Endothelial cell of umbilical vein (primary cell): ENCODE data around the gene PAPOLA. TPM values are rescaled to one million over a fixed set of nuclear protein-coding genes. Genes with fewer than 3 reads are reported as not detected.

Experiments
- BruUV-seq: library from RNA; stranded (reverse); fragments of 400-500 nt; replicated peaks from 2 replicates; lab custom pipeline; 2021; lab: Mats Ljungman, UMichigan
- CTCF ChIA-PET: fragments of 300-600, 350-600 bp; sonication (Branson Sonifier 250); formaldehyde crosslinking; loops from one replicate; lab custom pipeline; 2021; ENCODE audit warnings: antibody characterized with exemption, inconsistent platforms; lab: Charles Lee
- POLR2A ChIA-PET: fragments of 300-600, 350-600 bp; sonication (Branson Sonifier 250); formaldehyde crosslinking; loops from one replicate; lab custom pipeline; 2021; ENCODE audit warnings: antibody characterized with exemption, inconsistent platforms; lab: Charles Lee
- DNase-seq: peaks from one replicate; pipeline ENCODE4 v3.0.0-alpha.2; 2011; ENCODE audit warnings: low read depth, low spot score
- FAIRE-seq: peaks from 2 replicates; lab custom pipeline; 2011; peaks lifted over from hg19 to GRCh38; lab: Jason Lieb, UNC
- H2AFZ ChIP-seq: 2 replicates; pipeline ENCODE4 v1.6.0; 2012; ENCODE audit warnings: low read depth, low read length, control low read depth, inconsistent platforms
- H3K27ac ChIP-seq: 2 replicates; pipeline ENCODE4 v1.5.1; 2011; ENCODE audit warnings: low read depth, mild to moderate bottlenecking, control low read depth, low read length, moderate library complexity; ENCODE audit not compliant: insufficient read depth
- H3K27me3 ChIP-seq, 2 experiments: 2 replicates each; pipeline versions ENCODE4 v1.6.0 to v1.6.1; 2011; ENCODE audit warnings: low read length in 2 of 2, mixed read lengths in 1 of 2; ENCODE audit not compliant: control insufficient read depth in 2 of 2, insufficient read depth in 2 of 2
- H3K36me3 ChIP-seq, 2 experiments: 2 replicates in 1 of 2; 3 replicates in 1 of 2; pipeline ENCODE4 v1.5.1; 2011; ENCODE audit warnings: low read length in 2 of 2, mild to moderate bottlenecking in 1 of 2, moderate library complexity in 1 of 2; ENCODE audit not compliant: control insufficient read depth in 2 of 2, insufficient read depth in 2 of 2; ENCODE audit errors: extremely low read depth in 1 of 2
- H3K4me1 ChIP-seq: 3 replicates; pipeline ENCODE4 v1.5.1; 2011; ENCODE audit warnings: mild to moderate bottlenecking, low read length; ENCODE audit not compliant: control insufficient read depth, insufficient read depth; ENCODE audit errors: extremely low read depth
- H3K4me2 ChIP-seq: 2 replicates; pipeline ENCODE4 v1.6.1; 2011; ENCODE audit warnings: low read length, control low read depth, mixed read lengths; ENCODE audit not compliant: insufficient read depth
- H3K4me3 ChIP-seq, 3 experiments: fragments of 200-600 bp in 1 of 3; sonication (generic), shearing (Covaris generic) in 1 of 3; replicated peaks in 1 of 3; 2 replicates each; pipeline ENCODE4 v1.5.1; 2011 to 2016; ENCODE audit warnings: control low read depth in 3 of 3, low read length in 3 of 3, mild to moderate bottlenecking in 2 of 3, inconsistent platforms in 1 of 3, low read depth in 1 of 3, moderate library complexity in 1 of 3; ENCODE audit not compliant: insufficient read depth in 1 of 3
- H3K79me2 ChIP-seq: 2 replicates; pipeline ENCODE4 v1.6.0; 2012; ENCODE audit warnings: low read length, inconsistent platforms; ENCODE audit not compliant: control insufficient read depth, insufficient read depth
- H3K9ac ChIP-seq: replicated peaks from 2 replicates; pipeline ENCODE3; 2011; ENCODE audit warnings: low read length, control low read depth; ENCODE audit not compliant: insufficient read depth; ENCODE audit errors: extremely low read depth
- H3K9me1 ChIP-seq: replicated peaks from 3 replicates; pipeline ENCODE4 v1.6.0; 2011; ENCODE audit warnings: mild to moderate bottlenecking, low read length; ENCODE audit not compliant: control insufficient read depth, insufficient read depth; ENCODE audit errors: extremely low read depth
- H3K9me3 ChIP-seq: replicated peaks from 2 replicates; pipeline ENCODE4 v1.5.1; 2012; ENCODE audit warnings: low read length, inconsistent platforms; ENCODE audit not compliant: control insufficient read depth, insufficient read depth
- H4K20me1 ChIP-seq: replicated peaks from 2 replicates; pipeline ENCODE3; 2011; ENCODE audit warnings: mild to moderate bottlenecking, low read length; ENCODE audit not compliant: control insufficient read depth, insufficient read depth; ENCODE audit errors: extremely low read depth
- EZH2 ChIP-seq: IDR thresholded peaks from 2 replicates; pipeline ENCODE4 v1.6.1; 2012; ENCODE audit warnings: borderline replicate concordance, low read depth, mild to moderate bottlenecking, moderate library complexity, low read length, inconsistent platforms; ENCODE audit not compliant: severe bottlenecking
- FOS ChIP-seq: IDR thresholded peaks from 2 replicates; pipeline ENCODE4 v1.6.1; 2011; ENCODE audit warnings: mild to moderate bottlenecking, low read length, moderate library complexity, borderline replicate concordance; ENCODE audit not compliant: insufficient read depth
- GATA2 ChIP-seq: IDR thresholded peaks from 2 replicates; pipeline ENCODE4 v1.7.0; 2011; ENCODE audit warnings: low read depth, mild to moderate bottlenecking, moderate library complexity, mixed read lengths, low read length; ENCODE audit not compliant: insufficient read length, insufficient read depth
- JUN ChIP-seq: IDR thresholded peaks from 2 replicates; pipeline ENCODE4 v1.6.1; 2011; ENCODE audit warnings: borderline replicate concordance, low read depth; ENCODE audit not compliant: insufficient read length, insufficient read depth
- MAX ChIP-seq: IDR thresholded peaks from 2 replicates; pipeline ENCODE4 v1.6.1; 2011; ENCODE audit not compliant: insufficient read depth, insufficient read length
- MYC ChIP-seq: IDR thresholded peaks from one replicate; pipeline ENCODE4 v1.6.1; 2011; ENCODE audit warnings: mild to moderate bottlenecking, low read depth, low read length
- POLR2A ChIP-seq: IDR thresholded peaks from 2 replicates; pipeline ENCODE4 v1.6.1; 2012; ENCODE audit warnings: low read depth, mild to moderate bottlenecking, control low read depth, low read length
- POLR2AphosphoS5 ChIP-seq: IDR thresholded peaks from 2 replicates; pipeline ENCODE4 v1.6.1; 2012; ENCODE audit warnings: low read depth, mild to moderate bottlenecking, control low read depth, low read length, moderate library complexity; ENCODE audit not compliant: insufficient read depth
- dilution Hi-C: fragments of 300-500 bp; cut with MboI; formaldehyde crosslinking; loops from one replicate; pipeline ENCODE4 v1.15.0; 2019; ENCODE audit warnings: low sequenced_read_pairs; ENCODE audit not compliant: extremely low pct_ligation_motif_present
- intact Hi-C: fragments of 100-400 bp; cut with micrococcal nuclease; formaldehyde crosslinking; loops from one replicate; pipeline ENCODE4 v1.10.0; 2022
- polyA plus RNA-seq, 4 experiments: library from polyadenylated mRNA; depleted of rRNA in 3 of 4; stranded (reverse) in 3 of 4; unstranded in 1 of 4; fragments of >200 nt; gene quantifications; 2 replicates each; pipeline versions ENCODE4 v1.2.1 to v1.2.3, GENCODE V29; 2011 to 2012; ENCODE audit warnings: missing spikeins in 1 of 4
- total RNA-seq: library from RNA; stranded (reverse); gene quantifications from 2 replicates; pipeline ENCODE4 v1.2.3, GENCODE V29; 2021
- TF ChIP-seq, protein P1 (sequence below), 2 donors: IDR thresholded peaks; 1 replicate in 1 of 2; 2 replicates in 1 of 2; pipeline ENCODE4 v1.5.1; 2011; ENCODE audit warnings: low read length in 2 of 2, mild to moderate bottlenecking in 2 of 2, moderate library complexity in 2 of 2, control low read depth in 1 of 2, inconsistent platforms in 1 of 2, low read depth in 1 of 2; ENCODE audit not compliant: insufficient read depth in 1 of 2; ENCODE audit errors: extremely low read depth in 1 of 2

The PAPOLA gene
- total and polyA plus RNA-seq, 2 donors (not counting 3 experiments of a cell fraction or from before 2014, with no cell fraction given), result 75.4 to 184 TPM

DNA sequence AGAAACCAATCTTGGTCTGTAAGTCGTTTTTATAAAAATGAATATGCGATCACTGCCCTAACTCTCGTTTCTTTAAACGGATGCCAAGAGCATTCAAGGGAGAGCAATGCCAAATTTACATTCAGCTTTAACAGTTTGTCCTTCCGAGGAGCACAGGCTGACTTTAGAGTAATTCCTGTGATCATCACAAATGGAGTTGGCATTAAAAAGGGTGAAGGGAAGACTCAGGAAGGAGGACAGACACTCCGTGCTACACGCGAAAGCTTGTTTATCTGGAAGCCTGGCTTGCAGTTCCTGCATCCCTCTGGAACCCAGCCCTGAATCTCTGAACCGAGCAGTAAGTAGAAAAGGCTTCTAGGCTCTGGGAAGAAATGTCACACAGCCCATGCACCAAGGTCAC, 78.4 kb downstream of the PAPOLA start:
- H4K20me1 ChIP-seq, result no peaks in the 10 kb centered on the region
- H3K9ac ChIP-seq, result no peak overlapping the region
- no TSS peak for BruUV-seq
- no peak for DNase-seq
- TF ChIP-seq MAX (no peak), MYC (no peak), POLR2AphosphoS5 (no peak), GATA2 (no peak), FOS (no peak), JUN (no peak), EZH2 (no peak), POLR2A (no peak)
- TF ChIP-seq, protein P1, sequence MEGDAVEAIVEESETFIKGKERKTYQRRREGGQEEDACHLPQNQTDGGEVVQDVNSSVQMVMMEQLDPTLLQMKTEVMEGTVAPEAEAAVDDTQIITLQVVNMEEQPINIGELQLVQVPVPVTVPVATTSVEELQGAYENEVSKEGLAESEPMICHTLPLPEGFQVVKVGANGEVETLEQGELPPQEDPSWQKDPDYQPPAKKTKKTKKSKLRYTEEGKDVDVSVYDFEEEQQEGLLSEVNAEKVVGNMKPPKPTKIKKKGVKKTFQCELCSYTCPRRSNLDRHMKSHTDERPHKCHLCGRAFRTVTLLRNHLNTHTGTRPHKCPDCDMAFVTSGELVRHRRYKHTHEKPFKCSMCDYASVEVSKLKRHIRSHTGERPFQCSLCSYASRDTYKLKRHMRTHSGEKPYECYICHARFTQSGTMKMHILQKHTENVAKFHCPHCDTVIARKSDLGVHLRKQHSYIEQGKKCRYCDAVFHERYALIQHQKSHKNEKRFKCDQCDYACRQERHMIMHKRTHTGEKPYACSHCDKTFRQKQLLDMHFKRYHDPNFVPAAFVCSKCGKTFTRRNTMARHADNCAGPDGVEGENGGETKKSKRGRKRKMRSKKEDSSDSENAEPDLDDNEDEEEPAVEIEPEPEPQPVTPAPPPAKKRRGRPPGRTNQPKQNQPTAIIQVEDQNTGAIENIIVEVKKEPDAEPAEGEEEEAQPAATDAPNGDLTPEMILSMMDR (IDR thresholded peaks at IDR 0.05; ENCODE audit: extremely low read depth in 1 of 2, insufficient read depth in 1 of 2, low read depth in 1 of 2, low read length in 2 of 2), result no peak
- no peaks in the 10 kb centered on the region for H3K4me1 ChIP-seq
- H3K79me2 ChIP-seq, result no peaks in the 10 kb centered on the region
- FAIRE-seq, result no peak
- no peaks in the 10 kb centered on the region for H3K9me1 ChIP-seq
- no peaks in the 10 kb centered on the region for H3K9me3 ChIP-seq
- ChIA-PET POLR2A (no interaction called here), CTCF (no interaction called here)
- intact Hi-C loops, result no loop called here
- dilution Hi-C loops, result no loop called here
- H3K4me3 ChIP-seq, result no peak overlapping the region
- no peaks in the 10 kb centered on the region for H3K36me3 ChIP-seq
- peaks cover 0 to 4% of the 10 kb centered on the region in 2 experiments for H3K27me3 ChIP-seq
- H2AFZ ChIP-seq, result no peak overlapping the region
- no peak overlapping the region for H3K27ac ChIP-seq
- H3K4me2 ChIP-seq, result no peak overlapping the region
